Loucy (cell line): ENCODE data around the gene RPS3A.

ENCODE experiments used
- CTCF ChIP-seq: fragments of 200-600 bp; sonication (generic); conservative IDR thresholded peaks from 2 replicates; pipeline ENCODE4 v1.5.1; 2014; ENCODE audit warnings: mild to moderate bottlenecking, antibody characterized with exemption, low read length
- EZH2phosphoT487 ChIP-seq: fragments of 200-600 bp; IDR thresholded peaks from 2 replicates; pipeline ENCODE4 v1.6.1; 2018; ENCODE audit warnings: antibody characterized with exemption, mild to moderate bottlenecking, moderate library complexity, borderline replicate concordance

GRCh38 chr4:151129796-151130195 is 30.4 kb downstream of the RPS3A start:
- no peak for TF ChIP-seq CTCF
- no peak for TF ChIP-seq EZH2phosphoT487
